HepG2 (cell line): ENCODE data around the gene CNOT1. TPM values are rescaled to one million over a fixed set of nuclear protein-coding genes. Genes with fewer than 3 reads are reported as not detected.

Experiments
- HOXA3 ChIP-seq: sonication (generic); formaldehyde crosslinking; IDR thresholded peaks from 2 replicates; pipeline ENCODE4 v1.5.0; 2020; ENCODE audit warnings: missing genetic modification reagents
- ISL2 ChIP-seq: sonication (generic); formaldehyde crosslinking; IDR thresholded peaks from 2 replicates; pipeline ENCODE4 v1.5.0; 2020; ENCODE audit warnings: missing genetic modification reagents
- ZBTB40 ChIP-seq, 2 experiments: fragments of 450-650 bp in 1 of 2; sonication (generic) in 1 of 2; formaldehyde crosslinking in 1 of 2; IDR thresholded peaks; 2 replicates each; pipeline versions ENCODE4 v1.6.1 to v1.8.0; 2016 to 2022; ENCODE audit warnings: antibody characterized with exemption in 1 of 2, mild to moderate bottlenecking in 1 of 2, missing genetic modification reagents in 1 of 2
- ZFP1 ChIP-seq: IDR thresholded peaks from 2 replicates; pipeline ENCODE4 v1.6.1; 2016
- ZFP36L1 ChIP-seq: sonication (generic); formaldehyde crosslinking; IDR thresholded peaks from 2 replicates; pipeline ENCODE4 v1.8.0; 2022; ENCODE audit warnings: mild to moderate bottlenecking, missing genetic modification reagents, moderate library complexity
- polyA plus RNA-seq, 8 experiments: library from polyadenylated mRNA; depleted of rRNA in 3 of 8; stranded (reverse) in 7 of 8; unstranded in 1 of 8; fragments of >200 nt; fragmentation: Illumina TruSeq in 4 of 8; extraction: Trizol in 4 of 8; gene quantifications; 2 replicates each; pipeline versions ENCODE4 v1.2.1 to v1.2.3, GENCODE V29; 2011 to 2016; ENCODE audit warnings: low read depth in 4 of 8, missing spikeins in 1 of 8, mixed read lengths in 1 of 8; ENCODE audit not compliant: insufficient read depth in 1 of 8
- total RNA-seq, 5 experiments: library from RNA; depleted of rRNA; stranded (reverse); fragments of >200 nt; fragmentation: Illumina TruSeq; extraction: Trizol; gene quantifications; 2 replicates each; pipeline ENCODE4 v1.2.3, GENCODE V29; 2016; ENCODE audit warnings: low read depth in 1 of 5

CNOT1 gene
- total and polyA plus RNA-seq, 2 of the 13 experiments (the other 11 are each of a cell fraction or from before 2014, with no cell fraction given) = 188 to 232 TPM

- TF ChIP-seq ZFP36L1 (CRISPR knock-in tag) (no peak), ISL2 (CRISPR knock-in tag) (no peak), HOXA3 (CRISPR knock-in tag) (no peak), ZFP1 (CRISPR knock-in tag) (no peak), ZBTB40 (IDR thresholded peaks at IDR 0.05) (no peak), ZBTB40 (CRISPR knock-in tag; IDR thresholded peaks at IDR 0.05) (no peak)
These were observed 151.2 kb downstream of the CNOT1 start (continued) for GRCh38 chr16:58478427-58478826.
